HG02840 (cell line): Measurements from ENCODE around the gene GPC2.
"Not testable (repeated sequence)": the region's sequence is repeated elsewhere in the genome, so short reads cannot be mapped to it uniquely, and the experiment has no call there.

Experiments
- ATAC-seq: cut with Tn5 transposase; IDR thresholded peaks from one replicate; pipeline ENCODE4 v1.9.1; 2021; ENCODE audit warnings: mild to moderate bottlenecking, moderate library complexity, moderate number of reproducible peaks; ENCODE audit not compliant: unreplicated experiment, low FRiP score

The GPC2 gene

DNA sequence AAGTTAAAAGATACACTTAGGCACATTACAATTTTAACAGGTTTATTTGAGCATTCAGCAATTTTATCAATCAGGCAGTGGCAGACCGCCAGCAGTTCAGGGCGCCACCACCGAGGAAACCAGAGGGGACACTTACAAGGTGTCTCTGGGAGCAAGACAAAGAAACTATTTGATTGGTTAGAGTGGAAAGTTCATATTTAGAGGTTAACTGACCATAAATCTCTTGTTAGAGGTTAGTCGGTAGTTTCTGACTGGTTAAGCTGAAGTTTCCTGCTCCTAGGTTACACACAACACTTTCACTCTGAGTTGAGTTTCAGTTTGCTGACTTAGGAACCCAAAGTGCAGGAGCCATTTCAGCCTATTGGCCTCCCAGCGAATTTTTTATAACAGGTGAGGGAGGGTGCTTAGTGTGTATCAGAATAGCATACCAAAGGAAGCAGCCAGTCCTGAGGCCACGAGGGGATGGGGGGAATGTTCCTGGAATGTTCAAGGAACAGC lies 31.8 kb upstream of the GPC2 start:
- ATAC-seq: no peak

DNA sequence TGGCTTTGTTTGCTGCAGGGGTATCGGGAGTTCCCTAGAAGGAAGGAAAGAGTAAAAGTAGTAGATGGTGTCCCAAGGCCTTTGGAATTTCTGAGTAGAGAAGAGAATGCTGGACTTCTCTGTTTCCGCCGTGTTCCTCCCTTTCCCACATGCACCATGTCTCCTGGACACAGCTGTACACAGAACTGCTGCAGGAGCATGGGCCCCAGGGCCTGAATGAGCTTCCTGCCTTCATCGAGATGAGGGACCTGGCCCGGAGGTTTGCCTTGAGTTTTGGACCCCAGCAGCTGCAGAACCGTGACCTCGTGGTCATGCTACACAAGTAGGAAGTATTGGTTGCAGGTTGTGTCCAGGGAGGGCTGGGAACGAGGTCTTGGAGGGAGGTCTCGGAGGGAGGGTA lies 27.3 kb upstream of the GPC2 start:
- no peak for ATAC-seq

DNA sequence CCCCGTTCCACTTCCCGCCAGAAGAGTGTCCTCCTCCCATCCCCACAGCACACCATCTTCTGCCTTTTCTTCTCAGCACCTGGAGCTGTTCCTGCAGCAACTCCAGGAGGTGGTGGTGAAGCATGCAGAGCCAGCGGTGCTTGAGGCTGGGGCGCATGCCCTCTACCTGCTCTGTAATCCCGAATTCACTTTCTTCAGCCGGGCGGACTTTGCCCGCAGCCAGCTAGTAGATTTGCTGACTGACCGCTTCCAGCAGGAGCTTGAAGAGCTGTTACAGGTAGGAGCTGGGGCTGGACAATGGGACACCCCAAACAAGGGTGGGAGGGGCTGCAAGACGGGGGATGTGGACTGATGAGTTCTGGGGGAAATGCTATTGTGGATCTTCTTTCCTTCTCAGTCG lies 23.5 kb upstream of the GPC2 start:
- ATAC-seq: no peak

DNA sequence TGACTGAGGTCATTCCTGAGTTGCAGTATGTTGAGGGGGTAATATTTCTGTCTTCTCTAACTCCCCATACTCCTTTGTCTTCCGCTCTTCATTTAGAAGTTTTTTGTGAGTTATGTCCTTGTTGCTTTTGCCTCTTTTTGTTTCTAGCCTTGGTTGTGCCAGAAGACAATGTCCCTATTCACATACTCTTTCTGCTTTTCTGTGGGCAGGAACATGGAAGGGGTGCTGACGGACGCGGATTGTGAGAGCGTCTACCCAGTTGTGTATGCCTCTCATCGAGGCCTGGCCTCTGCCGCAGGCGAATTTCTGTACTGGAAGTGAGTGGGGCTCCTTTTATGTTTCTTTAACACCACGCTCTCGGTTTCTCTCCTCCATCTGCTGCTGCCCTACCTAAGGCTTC lies 21.1 kb upstream of the GPC2 start:
- no peak for ATAC-seq

DNA sequence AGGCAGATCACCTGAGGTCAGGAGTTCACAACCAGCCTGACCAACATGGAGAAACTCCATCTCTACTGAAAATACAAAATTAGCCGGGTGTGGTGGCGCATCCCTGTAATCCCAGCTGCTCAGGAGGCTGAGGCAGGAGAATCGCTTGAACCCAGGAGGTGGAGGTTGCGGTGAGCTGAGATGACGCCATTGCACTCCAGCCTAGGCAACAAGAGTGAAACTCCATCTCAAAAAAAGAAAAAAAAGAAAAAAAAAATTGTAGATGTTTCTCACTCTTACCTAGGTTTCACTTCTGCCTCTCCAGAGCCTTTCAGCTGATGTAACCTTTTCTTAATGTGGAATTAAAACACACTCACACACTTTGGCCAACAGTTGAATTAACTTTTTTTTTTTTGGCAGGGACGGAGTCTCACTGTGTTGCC lies 18.7 kb upstream of the GPC2 start:
- not testable (repeated sequence) for ATAC-seq

DNA sequence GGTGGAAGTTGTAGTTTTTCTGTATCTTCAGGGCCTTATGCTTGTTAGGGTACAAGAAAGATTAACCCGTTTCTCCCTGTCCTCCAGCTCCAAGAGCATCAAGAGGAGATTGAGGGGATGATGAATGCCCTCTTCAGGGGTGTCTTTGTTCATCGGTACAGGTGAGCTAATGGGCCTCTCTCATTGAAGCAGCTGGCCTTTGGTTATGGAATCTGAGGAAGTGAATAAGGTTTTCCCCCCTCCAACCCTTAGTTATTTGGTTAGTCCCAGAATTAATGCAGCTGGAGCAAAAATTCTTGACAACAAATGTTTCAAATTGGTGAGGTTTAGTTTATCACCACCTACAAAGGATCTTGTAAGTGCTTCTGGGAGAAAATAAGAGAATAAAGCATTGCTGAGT lies 18.0 kb upstream of the GPC2 start:
- ATAC-seq: no peak

DNA sequence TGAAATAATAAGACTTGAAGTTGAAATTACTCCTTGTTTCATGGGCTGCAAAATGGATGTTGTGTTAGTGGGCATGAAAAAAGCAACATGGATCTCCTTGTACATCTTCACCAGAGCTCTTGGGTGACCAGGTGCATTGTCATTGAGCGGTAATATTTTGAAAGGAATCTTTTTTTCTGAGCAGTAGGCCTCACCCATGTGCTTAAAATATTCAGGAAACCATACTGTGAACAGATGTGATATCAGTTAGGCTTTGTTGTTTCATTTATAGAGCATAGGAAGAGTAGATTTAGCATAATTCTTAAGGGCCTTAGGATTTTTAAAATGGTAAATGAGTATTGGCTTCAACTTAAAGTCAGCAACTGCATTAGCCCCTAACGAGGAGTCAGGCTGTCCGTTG lies 15.8 kb upstream of the GPC2 start:
- no peak for ATAC-seq

DNA sequence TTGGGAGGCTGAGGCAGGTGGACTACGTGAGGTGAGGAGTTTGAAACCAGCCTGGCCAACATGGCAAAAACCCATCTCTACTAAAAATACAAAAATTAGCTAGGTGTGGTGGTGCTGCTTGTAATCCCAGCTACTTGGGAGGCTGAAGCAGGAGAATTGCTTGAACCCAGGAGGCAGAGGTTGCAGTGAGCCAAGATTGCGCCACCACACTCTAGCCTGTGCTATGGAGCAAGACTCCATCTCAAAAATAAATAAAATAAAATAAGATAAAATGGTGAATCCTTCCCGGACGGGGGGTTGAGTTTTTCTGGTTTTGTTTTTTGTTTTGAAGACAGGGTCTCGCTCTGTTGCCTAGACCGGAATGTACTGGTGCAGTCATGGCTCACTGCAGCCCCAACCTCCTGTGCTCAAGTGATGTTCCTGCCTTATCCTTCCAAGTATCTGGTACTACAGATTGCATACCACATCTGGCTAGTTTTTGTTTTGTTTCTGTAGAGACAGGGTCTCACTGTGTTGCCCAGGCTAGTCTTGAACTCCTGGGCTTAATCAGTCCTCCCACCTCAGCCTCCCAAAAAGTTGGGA lies 15.2 kb upstream of the GPC2 start:
- not testable (repeated sequence) for ATAC-seq

DNA sequence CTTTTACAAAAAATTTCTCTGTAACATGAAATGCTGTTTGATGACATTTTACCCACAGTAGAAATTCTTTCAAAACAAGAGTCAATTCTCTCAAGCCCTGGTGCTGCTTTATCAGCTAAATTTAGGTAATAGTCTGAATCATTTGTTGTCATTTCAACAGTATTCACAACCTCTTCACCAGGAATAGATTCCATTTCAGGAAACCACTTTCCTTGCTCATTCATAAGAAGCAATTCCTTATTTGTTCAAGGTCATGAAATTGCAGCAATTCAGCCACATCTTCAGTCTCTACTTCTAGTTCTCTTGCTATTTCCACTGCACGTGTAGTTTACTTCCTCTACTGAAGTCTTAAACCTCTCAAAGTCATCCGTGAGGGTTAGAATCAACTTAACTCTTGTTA lies 14.6 kb upstream of the GPC2 start:
- ATAC-seq: no peak

DNA sequence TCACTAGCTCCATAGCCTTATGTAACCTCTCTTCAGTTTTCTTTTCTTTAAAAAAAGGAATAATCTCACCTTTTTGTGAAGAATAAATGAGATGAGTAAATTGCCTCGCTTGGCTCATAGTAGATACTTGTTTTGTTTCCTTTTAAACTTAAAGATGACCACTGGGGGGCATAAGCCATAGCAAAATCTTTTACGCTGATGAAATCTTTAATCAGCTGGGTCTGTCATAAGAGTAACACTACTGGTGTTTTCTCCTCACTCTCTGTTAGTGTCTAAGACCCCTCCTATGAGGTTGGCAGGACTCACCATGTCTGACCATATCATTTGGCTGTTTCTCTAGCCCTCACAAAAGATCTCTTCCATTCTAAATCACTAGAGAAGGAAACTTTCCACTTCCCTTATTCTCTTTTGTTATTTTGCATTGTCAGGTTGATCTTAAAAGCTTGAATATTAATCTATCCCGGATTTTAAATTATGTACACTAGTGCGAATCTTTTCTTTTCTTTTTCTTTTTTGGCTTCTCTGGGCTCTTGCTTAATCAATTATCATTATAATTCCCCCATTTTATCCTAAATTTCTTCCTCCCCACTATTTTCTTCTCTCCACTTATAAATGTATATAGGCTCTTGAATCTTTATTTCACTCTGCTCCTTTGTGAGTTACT lies 13.0 kb upstream of the GPC2 start:
- no peak for ATAC-seq

DNA sequence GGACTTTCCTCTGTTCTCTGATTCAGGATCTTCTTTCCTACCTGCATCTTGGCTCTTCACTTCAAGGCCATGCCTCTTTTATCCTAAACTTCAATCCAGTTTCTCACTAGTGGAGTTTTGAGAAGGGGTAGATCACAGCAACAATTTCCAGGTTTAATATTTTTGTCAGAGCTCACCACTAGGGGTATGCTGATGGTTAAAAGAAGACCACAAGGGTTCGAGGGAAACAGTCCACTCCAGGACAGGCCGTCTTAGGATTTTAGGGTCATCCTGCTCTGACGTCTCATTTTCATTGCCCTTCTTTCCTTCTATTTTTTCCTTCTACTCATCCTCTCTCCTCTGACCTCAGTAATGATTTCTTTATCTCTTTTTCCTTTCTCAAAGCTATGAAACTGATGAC lies 11.9 kb upstream of the GPC2 start:
- ATAC-seq: no peak

DNA sequence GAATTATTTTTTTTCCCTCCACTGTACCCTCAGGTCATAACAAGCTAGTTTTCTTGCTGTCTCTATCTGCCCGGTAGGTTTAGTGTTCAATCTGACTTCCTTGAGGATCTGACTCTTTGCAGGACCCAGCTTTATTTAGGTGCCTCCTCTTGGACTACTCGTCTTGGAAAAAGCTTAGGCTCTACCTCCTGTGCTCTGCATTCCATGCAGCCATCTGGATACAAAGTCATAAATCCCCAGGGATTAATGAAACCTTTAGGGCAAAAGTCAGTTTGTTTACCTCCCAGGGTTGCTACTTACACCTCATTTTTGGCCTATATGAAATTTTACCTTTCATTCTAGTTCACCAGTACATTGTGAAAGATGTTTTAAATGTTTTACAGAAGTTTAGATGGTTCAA lies 8.5 kb upstream of the GPC2 start:
- ATAC-seq: no peak

DNA sequence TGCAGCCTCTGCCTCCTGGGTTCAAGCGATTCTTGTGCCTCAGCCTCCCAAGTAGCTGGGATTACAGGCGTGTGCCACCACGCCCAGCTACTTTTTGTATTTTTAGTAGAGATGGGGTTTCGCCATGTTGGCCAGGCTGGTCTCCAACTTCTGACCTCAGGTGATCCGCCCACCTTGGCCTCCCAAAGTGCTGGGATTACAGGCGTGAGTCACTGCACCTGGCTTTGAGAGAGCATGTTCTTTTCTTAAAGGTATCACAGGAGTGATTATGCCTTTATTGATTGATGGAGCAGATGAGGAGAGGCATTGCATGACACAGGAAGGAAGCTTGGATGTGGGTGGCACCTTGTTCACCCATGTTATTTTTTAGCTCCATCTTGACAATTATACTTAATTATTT lies 5.9 kb upstream of the GPC2 start:
- not testable (repeated sequence) for ATAC-seq

DNA sequence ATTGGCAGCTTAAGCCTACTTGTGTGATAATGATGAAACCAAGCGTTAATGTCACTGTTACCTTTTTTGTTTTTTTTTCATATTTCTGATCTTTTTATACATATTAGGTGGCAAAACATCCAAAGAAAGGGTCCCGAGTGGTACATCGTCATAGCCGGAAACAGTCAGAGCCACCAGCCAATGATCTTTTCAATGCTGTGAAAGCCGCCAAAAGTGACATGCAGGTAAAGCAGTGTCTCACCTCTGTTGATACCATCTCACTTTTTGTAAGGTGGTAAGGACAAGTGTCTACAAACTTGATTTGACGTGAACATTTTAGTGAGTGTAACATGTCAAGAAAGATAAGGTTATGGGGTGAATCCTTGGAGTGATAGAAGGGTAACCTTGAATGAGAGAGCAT lies 5.4 kb upstream of the GPC2 start:
- ATAC-seq: not testable (repeated sequence)

DNA sequence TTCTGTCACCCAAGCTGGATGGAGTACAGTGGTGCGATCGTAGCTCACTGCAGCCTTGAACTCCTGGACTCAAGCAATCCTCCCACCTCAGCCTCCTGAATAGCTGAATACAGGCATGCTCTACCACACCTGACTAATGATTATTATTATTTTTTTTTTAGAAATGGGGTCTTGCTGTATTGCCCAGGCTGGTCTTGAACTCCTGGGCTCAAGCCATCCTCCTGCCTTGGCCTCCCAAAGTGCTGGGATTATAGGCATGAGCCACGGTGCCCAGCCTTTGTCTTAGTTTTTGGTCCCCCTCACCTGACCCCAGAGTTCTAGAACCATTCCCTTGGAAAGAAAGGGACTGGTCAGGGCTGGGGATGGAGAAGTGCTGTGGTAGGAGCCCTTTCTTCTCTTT lies 2.9 kb upstream of the GPC2 start:
- ATAC-seq: not testable (repeated sequence)

DNA sequence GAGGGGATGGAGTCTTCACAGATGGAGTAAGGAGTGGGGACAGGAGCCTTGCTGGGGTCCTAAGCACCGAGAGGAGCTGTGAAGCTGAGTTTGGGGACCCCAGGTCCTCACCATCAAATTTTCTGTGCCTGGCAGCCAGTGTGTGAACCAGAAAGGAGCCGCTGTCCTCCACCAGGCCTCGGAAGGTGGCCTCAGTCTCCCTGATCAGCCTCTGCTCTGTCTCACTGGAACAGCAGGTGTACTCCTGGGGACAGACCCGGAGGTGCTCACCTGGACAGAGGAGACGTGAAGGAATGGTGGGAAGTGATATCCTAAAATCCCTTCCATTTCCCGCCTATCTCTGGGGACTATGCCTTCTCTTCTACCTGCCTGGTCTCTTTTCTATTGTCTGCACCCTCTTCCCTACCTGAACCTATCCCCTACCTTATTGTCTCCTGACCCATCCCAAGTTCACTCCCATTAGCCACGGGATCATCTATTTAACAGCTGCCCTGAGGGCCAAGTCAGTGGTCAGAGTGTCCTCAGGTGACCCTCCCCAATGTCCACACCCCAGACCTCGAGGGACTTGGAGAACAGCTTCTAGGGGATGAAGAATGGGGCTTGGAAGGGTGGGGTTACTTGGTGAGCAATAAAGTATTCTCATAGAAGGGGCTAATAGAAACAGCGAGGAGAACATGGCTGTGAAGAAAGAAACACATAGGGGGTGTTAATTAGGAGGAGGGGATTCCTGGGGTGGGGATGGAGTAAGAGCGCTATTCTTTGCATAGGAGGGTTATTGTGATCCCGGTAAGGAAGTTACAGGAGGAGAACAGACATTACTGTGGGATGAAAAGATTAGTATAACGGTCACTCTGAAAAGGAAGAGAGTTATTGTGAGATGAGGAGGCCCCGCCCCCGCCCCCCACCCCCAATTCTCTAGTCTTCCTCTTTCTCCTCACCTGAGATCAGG lies 811 bp downstream of the GPC2 start:
- no peak for ATAC-seq

DNA sequence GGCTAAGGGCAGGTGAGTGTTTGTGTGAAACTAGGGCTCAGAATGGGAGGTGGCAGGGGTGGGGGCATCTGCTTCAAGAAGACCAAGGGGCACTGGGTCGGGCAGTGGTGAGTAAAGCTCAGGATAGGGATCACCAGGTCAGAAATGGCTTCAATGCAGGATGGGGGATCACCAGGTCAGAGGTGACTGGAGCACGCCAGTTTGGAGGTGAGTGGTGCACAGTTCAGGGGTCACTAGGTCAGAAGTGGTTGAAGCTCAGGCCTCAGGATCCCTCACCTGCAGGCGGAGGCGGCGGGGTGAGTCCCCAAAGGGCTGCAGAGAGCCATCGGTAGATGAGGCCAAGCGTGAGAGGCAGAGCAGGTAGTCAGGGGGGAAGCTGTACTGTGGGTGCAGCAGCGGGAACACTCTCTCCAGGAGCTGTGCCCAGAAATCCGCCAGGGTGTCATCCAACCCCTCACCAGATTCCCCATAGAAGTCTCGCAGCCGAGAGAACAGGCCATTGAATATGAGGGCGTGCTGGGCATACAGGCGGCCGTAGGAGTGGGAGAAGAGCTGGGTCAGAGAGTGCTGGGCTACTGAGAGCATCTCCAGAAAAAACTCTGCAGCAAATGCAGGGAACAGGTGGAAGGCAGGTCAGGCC lies 1.8 kb downstream of the GPC2 start:
- ATAC-seq: no peak

DNA sequence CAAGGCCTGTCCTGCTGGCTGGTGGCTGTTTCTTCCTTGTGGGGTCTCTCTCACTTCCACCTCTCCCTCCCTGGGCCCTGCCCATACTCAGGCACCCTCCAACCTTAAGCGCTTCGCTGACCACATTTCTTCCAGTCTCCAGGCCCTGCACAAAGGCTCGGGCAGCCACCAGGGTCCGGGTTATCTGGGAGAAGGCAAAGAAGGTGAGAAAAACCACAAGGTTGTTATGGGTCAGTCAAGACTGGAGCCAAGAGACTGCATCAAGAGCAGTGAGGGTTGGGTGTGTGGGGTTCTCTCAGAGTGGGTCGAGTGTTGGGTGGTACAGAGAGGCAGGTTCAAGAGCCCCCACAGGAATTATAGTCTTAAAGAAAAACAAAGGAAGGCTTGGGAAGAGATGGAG lies 2.6 kb downstream of the GPC2 start:
- no peak for ATAC-seq

DNA sequence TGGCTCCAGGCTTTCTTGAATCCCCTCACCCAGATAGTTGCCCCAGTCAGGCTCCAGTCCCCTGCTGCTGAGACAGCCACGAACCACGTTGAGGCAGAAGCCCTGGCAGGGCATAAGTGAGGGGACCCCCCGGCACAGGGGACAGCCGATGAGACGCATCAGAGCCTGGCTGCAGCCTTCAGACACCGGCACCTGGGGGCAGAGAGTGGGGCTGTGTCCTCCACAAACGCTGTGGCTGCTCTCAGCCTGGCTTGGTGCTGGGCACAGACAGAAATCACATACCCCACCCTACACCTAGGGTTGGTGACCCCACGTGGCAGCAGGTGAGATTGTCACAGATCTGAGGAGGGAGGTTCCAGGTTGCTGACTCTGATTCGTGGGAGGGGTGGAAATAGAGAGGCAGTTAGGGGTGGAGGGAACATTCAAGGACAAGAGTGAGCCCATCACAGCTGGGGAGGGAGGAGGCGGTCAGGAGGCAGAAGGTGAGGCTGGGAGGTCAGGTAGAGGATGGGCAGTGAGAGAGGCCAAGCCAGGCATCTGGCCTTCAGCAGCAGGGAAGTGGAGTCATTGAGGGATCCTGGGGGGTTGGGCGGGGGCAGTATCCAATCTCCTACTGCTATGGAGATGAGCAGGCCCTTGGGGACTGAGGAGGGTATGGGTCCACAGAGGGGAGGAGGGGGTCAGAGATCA lies 3.2 kb downstream of the GPC2 start:
- ATAC-seq: no peak

DNA sequence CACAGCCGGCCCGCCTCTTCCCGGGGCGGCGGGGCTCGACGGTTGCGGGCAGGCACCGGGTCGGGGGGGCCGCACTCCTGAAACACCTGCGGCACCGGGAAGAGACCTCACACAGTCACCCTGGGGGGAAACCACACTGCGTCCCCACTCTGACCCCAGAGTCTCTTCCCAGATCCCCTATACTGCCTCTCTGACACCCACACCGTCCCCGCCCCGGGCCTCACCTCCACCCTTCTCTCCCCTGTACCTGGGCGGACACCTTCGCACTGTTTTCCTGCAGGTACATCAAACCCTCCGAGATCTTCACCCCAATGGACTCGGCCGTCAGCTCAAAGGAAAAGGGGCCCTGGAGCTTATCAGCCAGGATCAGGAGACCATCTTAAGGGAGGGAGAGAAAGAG lies 5.3 kb downstream of the GPC2 start:
- ATAC-seq: no peak
